Transverse colon (tissue), 4 donors: ENCODE measurements around the gene RGS2.

ENCODE experiments used
- CTCF ChIP-seq, 5 experiments: fragments of 200-600 bp in 3 of 5; fragments of 450-650 bp in 2 of 5; sonication (generic) in 3 of 5; IDR thresholded peaks; 1 replicate in 2 of 5; 2 replicates in 3 of 5; pipeline ENCODE4 v1.5.1; 2016 to 2017; ENCODE audit warnings: antibody characterized with exemption in 5 of 5, inconsistent platforms in 3 of 5, mild to moderate bottlenecking in 2 of 5, moderate library complexity in 1 of 5
- EP300 ChIP-seq: sonication (generic); formaldehyde crosslinking; IDR thresholded peaks from one replicate; pipeline ENCODE4 v1.6.1; 2017; ENCODE audit warnings: antibody characterized with exemption, low read depth
- POLR2AphosphoS5 ChIP-seq, 3 donors: sonication (generic); formaldehyde crosslinking; IDR thresholded peaks; one replicate each; pipeline ENCODE4 v1.6.1; 2016; ENCODE audit warnings: antibody characterized with exemption in 3 of 3

- TF ChIP-seq CTCF (IDR thresholded peaks at IDR 0.05) (no peak), EP300 (no peak), POLR2AphosphoS5 (IDR thresholded peaks at IDR 0.05) (no peak)
These were observed 40.6 kb downstream of the RGS2 start for GRCh38 chr1:192849442-192849841.
